HG02840 (cell line): ENCODE data around the gene MBD6.
"Not testable (repeated sequence)": the region's sequence is repeated elsewhere in the genome, so short reads cannot be mapped to it uniquely, and the experiment has no call there.

Experiments used
- ATAC-seq: cut with Tn5 transposase; IDR thresholded peaks from one replicate; pipeline ENCODE4 v1.9.1; 2021; ENCODE audit warnings: mild to moderate bottlenecking, moderate library complexity, moderate number of reproducible peaks; ENCODE audit not compliant: unreplicated experiment, low FRiP score

MBD6 gene

GRCh38 chr12:57514720-57515407, 7.8 kb upstream of the MBD6 start:
- ATAC-seq, result no peak

GRCh38 chr12:57515408-57515933, 7.2 kb upstream of the MBD6 start:
- ATAC-seq, result no peak

GRCh38 chr12:57515934-57516541, 6.6 kb upstream of the MBD6 start:
- no peak for ATAC-seq

- ATAC-seq, result no peak
Observed at GRCh38 chr12:57516617-57517153, 5.9 kb upstream of the MBD6 start.

GRCh38 chr12:57517187-57517586, 5.4 kb upstream of the MBD6 start:
- no peak for ATAC-seq

- ATAC-seq, result not testable (repeated sequence)
Observed at GRCh38 chr12:57517718-57518117, 4.9 kb upstream of the MBD6 start.

GRCh38 chr12:57518176-57518919, 4.3 kb upstream of the MBD6 start:
- ATAC-seq, result no peak

- ATAC-seq, result no peak
Observed at GRCh38 chr12:57518920-57519795, 3.5 kb upstream of the MBD6 start.

- peak; percentile 1 for ATAC-seq
Observed at GRCh38 chr12:57519796-57520052, 2.9 kb upstream of the MBD6 start.

GRCh38 chr12:57520053-57520818, 2.4 kb upstream of the MBD6 start, which contains the start of gene DDIT3:
TSS of gene DDIT3 (minus strand) at chr12:57520514. CDS start at chr12:57517406, 3,108 bp downstream.
- peak; percentile 54 for ATAC-seq

- ATAC-seq, result no peak
Observed at GRCh38 chr12:57521525-57522010, 1.1 kb upstream of the MBD6 start.

- no peak for ATAC-seq
Observed at GRCh38 chr12:57522887-57523705, 472 bp downstream of the MBD6 start.

GRCh38 chr12:57523706-57524614, 1.3 kb downstream of the MBD6 start:
- ATAC-seq, result no peak

GRCh38 chr12:57524814-57525614, 2.4 kb downstream of the MBD6 start:
- ATAC-seq, result no peak

- ATAC-seq, result no peak
Observed at GRCh38 chr12:57525615-57526383, 3.2 kb downstream of the MBD6 start.
